HL-60 (cell line): ENCODE data around the gene DDAH1.
"Not testable (repeated sequence)": the region's sequence is repeated elsewhere in the genome, so short reads cannot be mapped to it uniquely, and the experiment has no call there.

Experiments used
- DNase-seq, 2 experiments: peaks; one replicate each; pipeline ENCODE4 v3.0.0-alpha.2; 2010 to 2020; ENCODE audit warnings: low read depth in 1 of 2, low spot score in 1 of 2
- H3K27ac ChIP-seq: fragments of 250-450 bp; sonication (Bioruptor Pico); replicated peaks from 2 replicates; pipeline ENCODE4 v1.5.1; 2020; ENCODE audit warnings: mild to moderate bottlenecking, moderate library complexity
- H3K27me3 ChIP-seq: fragments of 250-450 bp; sonication (Bioruptor Pico); 2 replicates; pipeline ENCODE4 v1.5.1; 2021; ENCODE audit warnings: mild to moderate bottlenecking, moderate library complexity; ENCODE audit not compliant: insufficient read depth, poor library complexity, severe bottlenecking
- H3K4me3 ChIP-seq: replicated peaks from 2 replicates; pipeline ENCODE4 v1.5.1; 2011; ENCODE audit warnings: mild to moderate bottlenecking, control low read depth, low read length; ENCODE audit not compliant: insufficient read depth
- GABPA ChIP-seq: IDR thresholded peaks from 2 replicates; pipeline ENCODE4 v1.6.1; 2012; ENCODE audit warnings: low read depth
- POLR2AphosphoS5 ChIP-seq: IDR thresholded peaks from 2 replicates; pipeline ENCODE4 v1.6.1; 2012; ENCODE audit warnings: low read depth
- REST ChIP-seq: IDR thresholded peaks from 2 replicates; pipeline ENCODE4 v1.6.1; 2012; ENCODE audit warnings: low read depth; ENCODE audit not compliant: insufficient replicate concordance
- SPI1 ChIP-seq: IDR thresholded peaks from 2 replicates; pipeline ENCODE4 v1.6.1; 2012; ENCODE audit warnings: low read depth, mild to moderate bottlenecking, borderline replicate concordance
- TF ChIP-seq, protein P1 (sequence below): IDR thresholded peaks from one replicate; pipeline ENCODE4 v1.5.1; 2011; ENCODE audit warnings: low read length, control low read depth, inconsistent platforms; ENCODE audit not compliant: insufficient read depth

The DDAH1 gene

GRCh38 chr1:85351202-85351828, 113.6 kb downstream of the DDAH1 start:
- no peak for DNase-seq
- Histone ChIP-seq H3K27me3 (no peaks in the 10 kb centered on the region), H3K27ac (no peak overlapping the region), H3K4me3 (no peak overlapping the region)
- TF ChIP-seq GABPA = no peak

GRCh38 chr1:85349224-85349623, 115.7 kb downstream of the DDAH1 start:
- Histone ChIP-seq H3K27ac (no peak overlapping the region), H3K27me3 (peaks cover 2% of the 10 kb centered on the region)
- TF ChIP-seq POLR2AphosphoS5 = no peak
- no peak for TF ChIP-seq REST
- no peak for TF ChIP-seq GABPA
- TF ChIP-seq, protein P1, sequence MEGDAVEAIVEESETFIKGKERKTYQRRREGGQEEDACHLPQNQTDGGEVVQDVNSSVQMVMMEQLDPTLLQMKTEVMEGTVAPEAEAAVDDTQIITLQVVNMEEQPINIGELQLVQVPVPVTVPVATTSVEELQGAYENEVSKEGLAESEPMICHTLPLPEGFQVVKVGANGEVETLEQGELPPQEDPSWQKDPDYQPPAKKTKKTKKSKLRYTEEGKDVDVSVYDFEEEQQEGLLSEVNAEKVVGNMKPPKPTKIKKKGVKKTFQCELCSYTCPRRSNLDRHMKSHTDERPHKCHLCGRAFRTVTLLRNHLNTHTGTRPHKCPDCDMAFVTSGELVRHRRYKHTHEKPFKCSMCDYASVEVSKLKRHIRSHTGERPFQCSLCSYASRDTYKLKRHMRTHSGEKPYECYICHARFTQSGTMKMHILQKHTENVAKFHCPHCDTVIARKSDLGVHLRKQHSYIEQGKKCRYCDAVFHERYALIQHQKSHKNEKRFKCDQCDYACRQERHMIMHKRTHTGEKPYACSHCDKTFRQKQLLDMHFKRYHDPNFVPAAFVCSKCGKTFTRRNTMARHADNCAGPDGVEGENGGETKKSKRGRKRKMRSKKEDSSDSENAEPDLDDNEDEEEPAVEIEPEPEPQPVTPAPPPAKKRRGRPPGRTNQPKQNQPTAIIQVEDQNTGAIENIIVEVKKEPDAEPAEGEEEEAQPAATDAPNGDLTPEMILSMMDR = no peak
- TF ChIP-seq SPI1 = no peak

GRCh38 chr1:85347908-85348307, 117.1 kb downstream of the DDAH1 start:
- Histone ChIP-seq H3K4me3 (no peak overlapping the region), H3K27me3 (peaks cover 2% of the 10 kb centered on the region), H3K27ac (no peak overlapping the region)
- no peak for DNase-seq
- TF ChIP-seq GABPA = no peak
- TF ChIP-seq, protein P1 = no peak
- TF ChIP-seq POLR2AphosphoS5 = no peak

More at GRCh38 chr1:85349224-85349623, 115.7 kb downstream of the DDAH1 start:
- H3K4me3 ChIP-seq = no peak overlapping the region
- DNase-seq = no peak

- not testable (repeated sequence) for H3K27me3 ChIP-seq, DNase-seq, H3K27ac ChIP-seq, H3K4me3 ChIP-seq
Measured at GRCh38 chr1:85347275-85347674, 117.7 kb downstream of the DDAH1 start.

DNA sequence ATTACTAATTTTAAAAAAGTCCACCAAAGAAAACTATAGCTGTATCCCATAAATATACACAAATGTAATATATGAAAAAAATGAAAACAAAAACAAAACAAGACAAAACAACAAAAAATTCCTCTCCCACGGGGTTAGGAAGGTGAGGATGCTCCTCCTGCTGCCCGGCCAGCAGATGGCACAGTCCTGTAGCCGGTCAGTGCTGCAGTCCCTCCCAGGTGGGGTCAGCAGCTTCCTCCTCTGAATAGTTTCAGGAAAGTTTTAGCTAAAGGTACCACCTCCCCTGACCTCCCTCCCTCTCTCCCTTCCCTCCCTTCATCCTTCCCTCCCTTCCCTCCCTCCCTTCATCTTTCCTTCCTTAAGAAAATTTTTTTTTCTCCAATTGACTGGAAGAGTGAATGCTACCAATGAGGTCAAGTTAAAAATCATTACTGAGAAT, 120.7 kb downstream of the DDAH1 start:
- Histone ChIP-seq H3K27me3 (peaks cover 2% of the 10 kb centered on the region), H3K27ac (no peak overlapping the region), H3K4me3 (no peak overlapping the region)
- TF ChIP-seq, protein P1 = peak; percentile 21
- TF ChIP-seq POLR2AphosphoS5 (no peak), REST (no peak)
- DNase-seq = peak in 1 of 2 experiments; percentile 10
